GM23338 (cell line): ENCODE data around the gene MRPL28. TPM values are rescaled to one million over a fixed set of nuclear protein-coding genes. Genes with fewer than 3 reads are reported as not detected.

Experiments used
- ATAC-seq: fragments of 200-7000 bp; cut with Tn5 transposase; 3 replicates; pipeline ENCODE4 v1.9.1; 2020
- DNase-seq: peaks from one replicate; pipeline ENCODE4 v3.0.0-alpha.2; 2015; ENCODE audit warnings: low spot score
- H2AFZ ChIP-seq: fragments of 200-600 bp; sonication (generic); 2 replicates; pipeline ENCODE4 v1.8.0; 2016; ENCODE audit warnings: antibody characterized with exemption, mild to moderate bottlenecking, moderate library complexity
- H3F3A ChIP-seq: fragments of 200-600 bp; sonication (generic); replicated peaks from 2 replicates; pipeline ENCODE4 v1.8.0; 2017; ENCODE audit warnings: antibody characterized with exemption, mixed run types, low read depth
- H3K27ac ChIP-seq: fragments of 200-600 bp; sonication (generic); 2 replicates; pipeline ENCODE4 v1.6.1; 2016; ENCODE audit warnings: low read depth
- H3K27me3 ChIP-seq: fragments of 200-600 bp; sonication (generic); 2 replicates; pipeline ENCODE4 v1.8.0; 2016; ENCODE audit warnings: mild to moderate bottlenecking, mixed run types, moderate library complexity; ENCODE audit not compliant: insufficient read depth
- H3K36me3 ChIP-seq: fragments of 200-600 bp; sonication (generic); 2 replicates; pipeline ENCODE4 v1.8.0; 2016; ENCODE audit warnings: mild to moderate bottlenecking; ENCODE audit not compliant: insufficient read depth
- H3K4me1 ChIP-seq: fragments of 200-600 bp; sonication (generic); 2 replicates; pipeline ENCODE4 v1.8.0; 2016; ENCODE audit warnings: mild to moderate bottlenecking, moderate library complexity; ENCODE audit not compliant: insufficient read depth
- H3K4me2 ChIP-seq: fragments of 200-600 bp; sonication (generic); 2 replicates; pipeline ENCODE4 v1.7.1; 2017; ENCODE audit warnings: mixed run types
- H3K4me3 ChIP-seq: fragments of 200-600 bp; sonication (generic); 2 replicates; pipeline ENCODE4 v1.6.1; 2016; ENCODE audit warnings: mixed run types
- H3K79me2 ChIP-seq: fragments of 200-600 bp; sonication (generic); replicated peaks from 2 replicates; pipeline ENCODE4 v1.8.0; 2017; ENCODE audit warnings: mild to moderate bottlenecking; ENCODE audit not compliant: insufficient read depth
- H3K9me2 ChIP-seq: fragments of 200-600 bp; sonication (generic); 2 replicates; pipeline ENCODE4 v1.8.0; 2017; ENCODE audit not compliant: insufficient read depth
- H4K20me1 ChIP-seq: fragments of 200-600 bp; sonication (generic); replicated peaks from 2 replicates; pipeline ENCODE4 v1.8.0; 2017; ENCODE audit warnings: mild to moderate bottlenecking; ENCODE audit not compliant: insufficient read depth
- H3K27ac Mint-ChIP-seq: 2 replicates; pipeline ENCODE4 v1.8.0; 2020; ENCODE audit warnings: inconsistent platforms, mild to moderate bottlenecking, moderate library complexity, mixed read lengths
- H3K27me3 Mint-ChIP-seq: 3 replicates; pipeline ENCODE4 v1.8.0; 2022; ENCODE audit warnings: low read depth, mild to moderate bottlenecking, moderate library complexity, mixed read lengths, inconsistent platforms; ENCODE audit not compliant: insufficient read depth, poor library complexity
- H3K36me3 Mint-ChIP-seq: 3 replicates; pipeline ENCODE4 v1.8.0; 2021; ENCODE audit warnings: low read depth, mild to moderate bottlenecking, inconsistent platforms, moderate library complexity, mixed read lengths
- H3K4me1 Mint-ChIP-seq: 3 replicates; pipeline ENCODE4 v1.8.0; 2020; ENCODE audit warnings: mild to moderate bottlenecking, inconsistent platforms, mixed read lengths
- H3K4me3 Mint-ChIP-seq: 3 replicates; pipeline ENCODE4 v1.8.0; 2021; ENCODE audit warnings: moderate library complexity, mild to moderate bottlenecking, inconsistent platforms, mixed read lengths
- H3K9me3 Mint-ChIP-seq: 3 replicates; pipeline ENCODE4 v1.8.0; 2020; ENCODE audit warnings: moderate library complexity, mild to moderate bottlenecking, inconsistent platforms, mixed read lengths
- CREB1 ChIP-seq: fragments of 250-450 bp; sonication (Bioruptor Pico); IDR thresholded peaks from 2 replicates; pipeline ENCODE4 v1.5.0; 2020; ENCODE audit warnings: low read depth, mild to moderate bottlenecking, moderate library complexity
- NANOG ChIP-seq: IDR thresholded peaks from 2 replicates; pipeline ENCODE4 v1.6.1; 2016; ENCODE audit warnings: antibody characterized with exemption, borderline replicate concordance
- POLR2AphosphoS5 ChIP-seq: IDR thresholded peaks from 2 replicates; pipeline ENCODE4 v1.6.1; 2016; ENCODE audit warnings: antibody characterized with exemption, low read depth
- STAT1 ChIP-seq: IDR thresholded peaks from one replicate; pipeline ENCODE4 v1.6.1; 2016; ENCODE audit warnings: antibody characterized with exemption; ENCODE audit not compliant: unreplicated experiment
- ZNF331 ChIP-seq: fragments of 250-450 bp; sonication (Bioruptor Pico); IDR thresholded peaks from 2 replicates; pipeline ENCODE4 v1.5.0; 2020; ENCODE audit warnings: low read depth, mild to moderate bottlenecking, moderate library complexity
- polyA plus RNA-seq: library from polyadenylated mRNA; unstranded; fragments of >200 nt; fragmentation: Nextera tagmentation; extraction: Ambion mirVana; gene quantifications from 2 replicates; pipeline ENCODE4 v1.2.1, GENCODE V29; 2016
- total RNA-seq: library from RNA; depleted of rRNA; stranded (reverse); fragments of >200 nt; shearing (Covaris generic); gene quantifications from 2 replicates; pipeline ENCODE4 v1.2.3, GENCODE V29; 2014
- TF ChIP-seq, protein P1 (sequence below): IDR thresholded peaks from one replicate; pipeline ENCODE4 v1.6.1; 2018; ENCODE audit warnings: antibody characterized with exemption; ENCODE audit not compliant: unreplicated experiment
- TF ChIP-seq, protein P2 (sequence below): IDR thresholded peaks from 2 replicates; pipeline ENCODE4 v1.6.1; 2016; ENCODE audit warnings: antibody characterized with exemption
- TF ChIP-seq, protein P3 (sequence below), 2 experiments: fragments of 200-600 bp in 1 of 2; sonication (generic) in 1 of 2; conservative IDR thresholded peaks; 2 replicates each; pipeline versions ENCODE4 v1.5.1 to v1.6.1; 2016 to 2017; ENCODE audit warnings: antibody characterized with exemption in 2 of 2, low read depth in 2 of 2, mild to moderate bottlenecking in 2 of 2, moderate library complexity in 1 of 2

MRPL28 gene
- total and polyA plus RNA-seq, 2 experiments from 2014 or later: 135 to 169 TPM

DNA sequence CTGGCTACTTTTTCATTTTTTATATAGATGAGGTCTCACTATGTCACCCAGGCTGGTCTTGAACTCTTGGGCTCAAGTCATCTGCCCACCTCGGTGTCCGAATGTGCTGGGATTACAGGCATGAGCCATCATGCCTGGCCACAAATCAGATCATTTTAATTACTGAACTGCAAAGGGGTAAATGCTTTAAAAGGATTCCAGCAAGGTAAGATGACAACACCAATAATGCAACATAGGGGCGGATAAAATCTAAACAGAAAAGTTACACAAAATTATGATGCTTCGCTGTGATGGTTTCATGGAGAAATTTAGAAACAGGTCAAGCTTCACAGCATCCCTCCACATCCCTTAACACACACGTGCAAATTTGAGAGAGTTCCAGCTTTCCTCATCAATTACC is 50.1 kb downstream of the MRPL28 start (continued):
- TF ChIP-seq, protein P1, sequence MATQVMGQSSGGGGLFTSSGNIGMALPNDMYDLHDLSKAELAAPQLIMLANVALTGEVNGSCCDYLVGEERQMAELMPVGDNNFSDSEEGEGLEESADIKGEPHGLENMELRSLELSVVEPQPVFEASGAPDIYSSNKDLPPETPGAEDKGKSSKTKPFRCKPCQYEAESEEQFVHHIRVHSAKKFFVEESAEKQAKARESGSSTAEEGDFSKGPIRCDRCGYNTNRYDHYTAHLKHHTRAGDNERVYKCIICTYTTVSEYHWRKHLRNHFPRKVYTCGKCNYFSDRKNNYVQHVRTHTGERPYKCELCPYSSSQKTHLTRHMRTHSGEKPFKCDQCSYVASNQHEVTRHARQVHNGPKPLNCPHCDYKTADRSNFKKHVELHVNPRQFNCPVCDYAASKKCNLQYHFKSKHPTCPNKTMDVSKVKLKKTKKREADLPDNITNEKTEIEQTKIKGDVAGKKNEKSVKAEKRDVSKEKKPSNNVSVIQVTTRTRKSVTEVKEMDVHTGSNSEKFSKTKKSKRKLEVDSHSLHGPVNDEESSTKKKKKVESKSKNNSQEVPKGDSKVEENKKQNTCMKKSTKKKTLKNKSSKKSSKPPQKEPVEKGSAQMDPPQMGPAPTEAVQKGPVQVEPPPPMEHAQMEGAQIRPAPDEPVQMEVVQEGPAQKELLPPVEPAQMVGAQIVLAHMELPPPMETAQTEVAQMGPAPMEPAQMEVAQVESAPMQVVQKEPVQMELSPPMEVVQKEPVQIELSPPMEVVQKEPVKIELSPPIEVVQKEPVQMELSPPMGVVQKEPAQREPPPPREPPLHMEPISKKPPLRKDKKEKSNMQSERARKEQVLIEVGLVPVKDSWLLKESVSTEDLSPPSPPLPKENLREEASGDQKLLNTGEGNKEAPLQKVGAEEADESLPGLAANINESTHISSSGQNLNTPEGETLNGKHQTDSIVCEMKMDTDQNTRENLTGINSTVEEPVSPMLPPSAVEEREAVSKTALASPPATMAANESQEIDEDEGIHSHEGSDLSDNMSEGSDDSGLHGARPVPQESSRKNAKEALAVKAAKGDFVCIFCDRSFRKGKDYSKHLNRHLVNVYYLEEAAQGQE: no peak
- TF ChIP-seq, protein P2, sequence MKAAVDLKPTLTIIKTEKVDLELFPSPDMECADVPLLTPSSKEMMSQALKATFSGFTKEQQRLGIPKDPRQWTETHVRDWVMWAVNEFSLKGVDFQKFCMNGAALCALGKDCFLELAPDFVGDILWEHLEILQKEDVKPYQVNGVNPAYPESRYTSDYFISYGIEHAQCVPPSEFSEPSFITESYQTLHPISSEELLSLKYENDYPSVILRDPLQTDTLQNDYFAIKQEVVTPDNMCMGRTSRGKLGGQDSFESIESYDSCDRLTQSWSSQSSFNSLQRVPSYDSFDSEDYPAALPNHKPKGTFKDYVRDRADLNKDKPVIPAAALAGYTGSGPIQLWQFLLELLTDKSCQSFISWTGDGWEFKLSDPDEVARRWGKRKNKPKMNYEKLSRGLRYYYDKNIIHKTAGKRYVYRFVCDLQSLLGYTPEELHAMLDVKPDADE: no peak
- TF ChIP-seq NANOG (no peak), ZNF331 (CRISPR knock-in tag) (no peak), POLR2AphosphoS5 (no peak), CREB1 (CRISPR knock-in tag) (no peak)

DNA sequence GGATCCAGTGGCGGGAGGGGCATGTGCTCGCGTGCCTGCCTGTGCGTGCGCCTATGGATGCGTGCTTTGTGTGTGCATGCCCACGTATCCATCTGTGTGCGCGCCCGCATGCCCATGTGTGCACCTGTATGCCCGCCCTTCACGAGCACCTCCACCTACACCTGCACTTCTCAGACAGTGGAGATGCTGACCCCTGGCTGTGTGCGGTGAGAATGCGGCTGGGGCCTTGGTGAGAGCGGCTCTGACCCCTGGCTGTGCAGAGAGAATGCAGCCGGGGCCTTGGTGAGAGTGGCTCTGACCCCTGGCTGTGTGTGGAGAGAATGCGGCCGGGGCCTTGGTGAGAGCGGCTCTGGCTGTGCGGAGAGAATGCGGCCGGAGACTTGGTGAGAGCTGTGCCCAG is 51.7 kb downstream of the MRPL28 start:
- Histone ChIP-seq H3K4me3 (no peak overlapping the region), H3K36me3 (no peaks in the 10 kb centered on the region), H4K20me1 (peaks cover 56% of the 10 kb centered on the region; the same call in 1 of the 2 replicates), H3K4me1 (peaks cover 3% of the 10 kb centered on the region; the same call in 1 of the 2 replicates), H3F3A (peaks cover 5% of the 10 kb centered on the region), H3K79me2 (peaks cover 85% of the 10 kb centered on the region), H3K9me2 (no peaks in the 10 kb centered on the region), H3K27ac (0 out of 2 replicates have a peak overlapping the region, but pooled peaks have one; percentile 72), H2AFZ (no peak overlapping the region), H3K27me3 (no peaks in the 10 kb centered on the region), H3K4me2 (0 out of 2 replicates have a peak overlapping the region, but pooled peaks have one; percentile 31)
- DNase-seq: peak; percentile 90
- TF ChIP-seq ZNF331 (CRISPR knock-in tag): no peak
- TF ChIP-seq, protein P3, sequence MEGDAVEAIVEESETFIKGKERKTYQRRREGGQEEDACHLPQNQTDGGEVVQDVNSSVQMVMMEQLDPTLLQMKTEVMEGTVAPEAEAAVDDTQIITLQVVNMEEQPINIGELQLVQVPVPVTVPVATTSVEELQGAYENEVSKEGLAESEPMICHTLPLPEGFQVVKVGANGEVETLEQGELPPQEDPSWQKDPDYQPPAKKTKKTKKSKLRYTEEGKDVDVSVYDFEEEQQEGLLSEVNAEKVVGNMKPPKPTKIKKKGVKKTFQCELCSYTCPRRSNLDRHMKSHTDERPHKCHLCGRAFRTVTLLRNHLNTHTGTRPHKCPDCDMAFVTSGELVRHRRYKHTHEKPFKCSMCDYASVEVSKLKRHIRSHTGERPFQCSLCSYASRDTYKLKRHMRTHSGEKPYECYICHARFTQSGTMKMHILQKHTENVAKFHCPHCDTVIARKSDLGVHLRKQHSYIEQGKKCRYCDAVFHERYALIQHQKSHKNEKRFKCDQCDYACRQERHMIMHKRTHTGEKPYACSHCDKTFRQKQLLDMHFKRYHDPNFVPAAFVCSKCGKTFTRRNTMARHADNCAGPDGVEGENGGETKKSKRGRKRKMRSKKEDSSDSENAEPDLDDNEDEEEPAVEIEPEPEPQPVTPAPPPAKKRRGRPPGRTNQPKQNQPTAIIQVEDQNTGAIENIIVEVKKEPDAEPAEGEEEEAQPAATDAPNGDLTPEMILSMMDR (conservative IDR thresholded peaks at IDR 0.05; ENCODE audit: low read depth in 2 of 2): peak; percentile 65 to 84
- TF ChIP-seq POLR2AphosphoS5: no peak
- no peak for TF ChIP-seq NANOG
- no peak for TF ChIP-seq CREB1 (CRISPR knock-in tag)
- TF ChIP-seq, protein P1: no peak
- no peak for TF ChIP-seq STAT1
- Mint-ChIP-seq H3K36me3 (peaks cover 23% of the 10 kb centered on the region; the same call in 2 of the 3 replicates), H3K27me3 (peaks cover 7% of the 10 kb centered on the region), H3K27ac (peak overlapping the region; percentile 72), H3K9me3 (no peaks in the 10 kb centered on the region), H3K4me1 (peaks cover 23% of the 10 kb centered on the region), H3K4me3 (no peak overlapping the region)
- ATAC-seq: peak; percentile 97
